HFF-Myc (cell line): ENCODE data around the gene CENPF.
"Not testable (repeated sequence)": the region's sequence is repeated elsewhere in the genome, so short reads cannot be mapped to it uniquely, and the experiment has no call there.

Experiments
- DNase-seq: peaks from one replicate; pipeline ENCODE4 v3.0.0-alpha.2; 2011; ENCODE audit warnings: low read depth; ENCODE audit errors: extremely low read depth
- H3K4me3 ChIP-seq: replicated peaks from 2 replicates; pipeline ENCODE4 v1.5.1; 2011; ENCODE audit warnings: low read depth, mild to moderate bottlenecking, control low read depth, low read length
- CTCF ChIP-seq: IDR thresholded peaks from 2 replicates; pipeline ENCODE4 v1.5.1; 2012; ENCODE audit warnings: mild to moderate bottlenecking, low read depth, low read length, control low read depth; ENCODE audit errors: missing control alignments

CENPF gene

GRCh38 chr1:214603819-214604252 is 841 bp downstream of the CENPF start:
- no peak for TF ChIP-seq CTCF
- H3K4me3 ChIP-seq: peak overlapping the region; percentile 89
- no peak for DNase-seq

DNA sequence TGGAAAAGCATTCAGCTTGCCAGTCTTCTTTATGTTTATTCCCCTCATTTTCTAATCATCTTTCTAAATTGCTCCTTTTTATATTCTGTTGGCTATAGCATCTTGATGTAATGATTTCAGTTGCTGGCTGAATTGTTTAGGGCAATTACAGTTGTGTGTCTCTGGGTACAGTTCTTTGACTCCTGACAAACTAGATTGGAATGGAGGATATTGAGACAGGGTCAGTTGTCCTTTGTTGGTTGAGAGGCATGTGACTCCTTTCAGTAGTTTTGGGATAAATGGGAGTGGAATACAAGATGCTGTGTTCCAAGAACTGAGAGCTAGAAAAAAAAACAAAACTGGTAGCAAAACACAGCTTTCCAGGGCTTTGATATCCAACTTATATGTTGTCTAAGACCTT is 1.5 kb downstream of the CENPF start:
- no peak for TF ChIP-seq CTCF
- DNase-seq: no peak
- peak overlapping the region; percentile 89 for H3K4me3 ChIP-seq

- H3K4me3 ChIP-seq, DNase-seq: not testable (repeated sequence)
Measured at GRCh38 chr1:214605484-214605883, 2.5 kb downstream of the CENPF start.

- not testable (repeated sequence) for DNase-seq, H3K4me3 ChIP-seq
Measured at GRCh38 chr1:214605933-214606925, 3.2 kb downstream of the CENPF start.

DNA sequence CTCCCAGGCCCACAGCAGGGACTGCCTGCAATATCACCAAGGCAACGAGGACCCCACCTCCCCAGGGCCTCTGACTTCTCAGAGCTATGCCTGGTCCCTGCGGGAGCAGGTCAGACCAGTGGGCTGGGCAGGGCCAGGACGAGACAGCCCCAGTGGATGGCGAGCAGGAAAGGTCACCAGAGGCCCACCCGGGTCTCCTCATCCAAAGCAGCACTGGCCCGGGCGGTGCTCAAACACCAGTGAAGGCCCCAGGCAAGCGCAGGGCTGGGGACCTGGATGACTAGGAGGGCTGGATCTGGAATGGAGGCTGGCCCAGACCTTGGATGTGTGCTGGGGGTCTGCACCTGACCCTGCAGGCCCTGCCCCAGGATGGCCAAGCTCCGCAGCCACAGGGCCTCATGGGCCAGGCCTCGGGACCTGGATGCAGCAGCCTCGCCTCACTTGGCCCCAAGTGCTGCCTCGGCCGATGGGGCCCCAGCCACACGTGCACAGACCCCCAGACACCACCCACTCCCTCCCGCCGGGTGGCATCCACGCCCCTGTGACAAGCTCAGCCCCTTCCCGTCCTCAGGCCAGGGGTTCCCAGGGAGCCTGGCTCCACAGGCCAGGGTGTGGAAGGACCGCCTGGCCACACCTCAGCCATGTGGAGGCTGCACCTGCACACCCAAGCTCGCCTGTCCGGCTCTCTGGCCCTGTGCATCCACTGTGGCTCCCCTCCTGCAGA is 4.7 kb downstream of the CENPF start:
- not testable (repeated sequence) for H3K4me3 ChIP-seq, DNase-seq

DNA sequence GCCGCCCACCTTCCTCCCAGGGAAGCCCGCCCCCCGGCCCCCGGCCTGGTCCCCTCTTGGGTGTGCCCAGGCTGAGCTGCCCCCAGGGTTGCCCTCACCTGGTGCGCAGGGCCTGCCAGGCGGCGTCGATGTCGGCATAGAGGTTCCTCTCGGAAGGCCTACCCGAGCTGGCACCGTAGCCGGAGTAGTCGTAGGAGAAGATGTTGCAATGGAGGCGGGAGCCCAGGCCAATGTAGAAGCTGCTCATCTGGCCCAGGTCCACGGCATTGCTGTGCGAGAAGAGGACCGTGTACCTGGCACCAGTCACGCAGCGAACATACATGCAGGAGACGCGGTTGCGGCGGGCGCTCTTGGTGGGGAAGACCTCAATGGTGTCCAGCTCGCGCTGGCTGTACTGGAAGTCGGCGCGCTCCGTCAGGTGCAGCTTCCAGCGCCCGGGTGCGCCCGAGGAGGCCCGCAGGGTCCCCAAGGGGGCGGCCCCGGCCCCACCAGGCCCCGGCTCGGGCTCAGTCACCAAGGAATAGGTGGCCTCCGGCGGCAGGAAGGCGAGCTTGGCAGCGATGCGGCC is 5.3 kb downstream of the CENPF start:
- not testable (repeated sequence) for DNase-seq

DNA sequence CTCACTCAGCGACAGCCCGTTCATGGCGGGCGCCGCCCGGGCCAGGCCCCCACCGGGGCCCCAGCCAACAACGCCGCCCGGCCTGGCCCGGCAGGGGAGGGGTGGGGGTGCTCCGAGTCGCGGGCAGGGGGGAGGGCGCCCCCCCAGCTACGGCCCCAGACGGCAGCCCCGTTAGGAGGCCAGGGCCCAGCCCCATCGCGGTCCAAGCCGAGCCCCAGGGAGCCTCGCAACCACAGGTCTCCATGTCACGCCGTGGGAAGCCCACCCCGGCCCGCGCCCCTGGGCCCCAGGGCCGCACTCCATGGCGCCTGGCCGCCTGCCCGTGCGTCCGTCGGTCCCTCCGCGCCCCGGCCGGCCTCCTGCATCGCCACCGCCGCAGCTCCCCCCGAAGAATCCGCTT is 5.8 kb downstream of the CENPF start:
- H3K4me3 ChIP-seq, DNase-seq: not testable (repeated sequence)

More for the DNA sequence above, 5.3 kb downstream of the CENPF start:
- not testable (repeated sequence) for H3K4me3 ChIP-seq

GRCh38 chr1:214609692-214610091 is 6.7 kb downstream of the CENPF start:
- no peak for DNase-seq
- TF ChIP-seq CTCF: no peak
- H3K4me3 ChIP-seq: no peak overlapping the region

DNA sequence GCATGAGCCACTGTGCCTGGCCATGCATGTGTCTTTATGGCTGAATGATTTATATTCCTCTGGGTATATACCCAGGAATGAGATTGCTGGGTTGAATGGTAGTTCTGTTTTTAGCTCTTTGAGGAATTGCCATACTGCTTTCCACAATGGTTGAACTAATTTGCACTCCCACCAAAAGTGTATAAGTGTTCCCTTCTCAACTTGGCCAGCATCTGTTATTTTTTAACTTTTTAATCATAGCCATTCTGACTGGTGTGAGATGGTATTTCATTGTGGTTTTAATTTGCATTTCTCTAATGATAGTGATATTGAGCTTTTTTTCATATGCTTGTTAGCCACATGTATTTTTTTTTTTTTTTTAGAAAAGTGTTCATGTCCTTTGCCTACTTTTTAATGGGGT is 7.1 kb downstream of the CENPF start:
- not testable (repeated sequence) for DNase-seq, H3K4me3 ChIP-seq

- no peak for TF ChIP-seq CTCF
- DNase-seq: no peak
- H3K4me3 ChIP-seq: no peak overlapping the region
Measured at GRCh38 chr1:214615109-214615508, 12.1 kb downstream of the CENPF start.
